Caco-2 (cell line): ENCODE results near the gene EPS15. TPM values are rescaled to one million over a fixed set of nuclear protein-coding genes. Genes with fewer than 3 reads are reported as not detected.
"Not testable (repeated sequence)": the region's sequence is repeated elsewhere in the genome, so short reads cannot be mapped to it uniquely, and the experiment has no call there.

ENCODE experiments used
- BruUV-seq: library from RNA; stranded (reverse); fragments of 400-500 nt; replicated peaks from 2 replicates; lab custom pipeline; 2021; lab: Mats Ljungman, UMichigan
- CTCF ChIA-PET: fragments of 300-600 bp; sonication (Branson Sonifier 250); formaldehyde crosslinking; loops from one replicate; lab custom pipeline; 2022; ENCODE audit warnings: antibody characterized with exemption; lab: Charles Lee
- POLR2A ChIA-PET: fragments of 300-600 bp; sonication (Branson Sonifier 250); formaldehyde crosslinking; loops from one replicate; lab custom pipeline; 2022; ENCODE audit warnings: antibody characterized with exemption; lab: Charles Lee
- DNase-seq, 2 experiments: peaks; one replicate each; pipeline versions ENCODE4 v3.0.0 to v3.0.0-alpha.2; 2020 to 2022
- H3K27me3 ChIP-seq: replicated peaks from 2 replicates; pipeline ENCODE4 v1.6.0; 2011; ENCODE audit warnings: low read length; ENCODE audit not compliant: control insufficient read depth, insufficient read depth
- H3K36me3 ChIP-seq: 2 replicates; pipeline ENCODE4 v1.5.1; 2011; ENCODE audit warnings: low read length; ENCODE audit not compliant: control insufficient read depth, insufficient read depth
- H3K4me1 ChIP-seq: fragments of 250-450 bp; sonication (Bioruptor Pico); 2 replicates; pipeline ENCODE4 v1.5.1; 2020; ENCODE audit warnings: mild to moderate bottlenecking
- H3K4me3 ChIP-seq: 2 replicates; pipeline ENCODE4 v1.5.1; 2011; ENCODE audit warnings: low read depth, mild to moderate bottlenecking, control low read depth, low read length
- H3K9me3 ChIP-seq: fragments of 250-450 bp; sonication (Bioruptor Pico); 2 replicates; pipeline ENCODE4 v1.5.1; 2020; ENCODE audit warnings: mild to moderate bottlenecking, moderate library complexity
- H3K27ac Mint-ChIP-seq: one replicate; pipeline ENCODE4 v1.8.0; 2022; ENCODE audit warnings: mixed read lengths; ENCODE audit not compliant: unreplicated experiment
- H3K27me3 Mint-ChIP-seq: one replicate; pipeline ENCODE4 v1.8.0; 2022; ENCODE audit warnings: mixed read lengths; ENCODE audit not compliant: insufficient read depth, unreplicated experiment
- H3K36me3 Mint-ChIP-seq: one replicate; pipeline ENCODE4 v1.8.0; 2022; ENCODE audit warnings: mild to moderate bottlenecking, mixed read lengths; ENCODE audit not compliant: insufficient read depth, unreplicated experiment
- H3K4me1 Mint-ChIP-seq: one replicate; pipeline ENCODE4 v1.8.0; 2022; ENCODE audit warnings: low read depth, mixed read lengths; ENCODE audit not compliant: unreplicated experiment
- H3K4me3 Mint-ChIP-seq: one replicate; pipeline ENCODE4 v1.8.0; 2022; ENCODE audit warnings: mild to moderate bottlenecking, moderate library complexity, mixed read lengths; ENCODE audit not compliant: unreplicated experiment
- H3K9me3 Mint-ChIP-seq: one replicate; pipeline ENCODE4 v1.8.0; 2022; ENCODE audit warnings: mixed read lengths; ENCODE audit not compliant: unreplicated experiment
- CTCF ChIP-seq, 2 experiments: fragments of 200-600 bp in 1 of 2; IDR thresholded peaks; 1 replicate in 1 of 2; 2 replicates in 1 of 2; pipeline versions ENCODE4 v1.5.1 to v1.8.0; 2011 to 2022; ENCODE audit warnings: antibody characterized with exemption in 1 of 2, control low read depth in 1 of 2, inconsistent platforms in 1 of 2, low read depth in 1 of 2, low read length in 1 of 2, mild to moderate bottlenecking in 1 of 2, moderate library complexity in 1 of 2; ENCODE audit not compliant: insufficient read depth in 1 of 2, severe bottlenecking in 1 of 2, unreplicated experiment in 1 of 2
- intact Hi-C: fragments of 100-400 bp; cut with micrococcal nuclease; formaldehyde crosslinking; loops from one replicate; pipeline ENCODE4 v1.10.0; 2022; ENCODE audit not compliant: unreplicated experiment
- total RNA-seq: library from RNA; stranded (reverse); gene quantifications from 2 replicates; pipeline ENCODE4 v1.2.3, GENCODE V29; 2022

The EPS15 gene
- total RNA-seq, 1 experiment from 2014 or later, result 41.5 TPM

GRCh38 chr1:51439053-51439452 lies 80.0 kb downstream of the EPS15 start:
- no peak overlapping the region for H3K4me3 ChIP-seq
- intact Hi-C loops, result no loop called here
- ChIA-PET POLR2A (no interaction called here), CTCF (no interaction called here)
- H3K27me3 ChIP-seq, result no peaks in the 10 kb centered on the region
- Mint-ChIP-seq H3K4me1 (no peaks in the 10 kb centered on the region), H3K4me3 (no peak overlapping the region), H3K9me3 (no peaks in the 10 kb centered on the region), H3K27ac (no peak overlapping the region), H3K27me3 (no peaks in the 10 kb centered on the region), H3K36me3 (peaks cover 16% of the 10 kb centered on the region)
- no peak for TF ChIP-seq CTCF (IDR thresholded peaks at IDR 0.05; ENCODE audit: insufficient read depth in 1 of 2, low read depth in 1 of 2, low read length in 1 of 2, severe bottlenecking in 1 of 2, unreplicated experiment in 1 of 2)
- H3K36me3 ChIP-seq, result no peaks in the 10 kb centered on the region
- no peak for DNase-seq
- H3K9me3 ChIP-seq, result no peaks in the 10 kb centered on the region
- no TSS peak for BruUV-seq
- H3K4me1 ChIP-seq, result no peaks in the 10 kb centered on the region

GRCh38 chr1:51437391-51437790 lies 81.7 kb downstream of the EPS15 start:
- H3K9me3 Mint-ChIP-seq, intact Hi-C loops, CTCF ChIA-PET, H3K36me3 ChIP-seq, BruUV-seq, H3K4me3 ChIP-seq, H3K4me3 Mint-ChIP-seq, H3K27ac Mint-ChIP-seq, H3K27me3 ChIP-seq, H3K27me3 Mint-ChIP-seq, H3K4me1 ChIP-seq, POLR2A ChIA-PET, DNase-seq, H3K4me1 Mint-ChIP-seq, H3K9me3 ChIP-seq: not testable (repeated sequence)
- H3K36me3 Mint-ChIP-seq, result peaks cover 17% of the 10 kb centered on the region

- DNase-seq, result no peak
- H3K4me1 Mint-ChIP-seq, result no peaks in the 10 kb centered on the region
- BruUV-seq, result no TSS peak
- H3K36me3 Mint-ChIP-seq, result peaks cover 17% of the 10 kb centered on the region
- Histone ChIP-seq H3K4me1 (no peaks in the 10 kb centered on the region), H3K27me3 (no peaks in the 10 kb centered on the region), H3K9me3 (no peaks in the 10 kb centered on the region), H3K36me3 (no peaks in the 10 kb centered on the region), H3K4me3 (no peak overlapping the region)
- no peak overlapping the region for H3K4me3 Mint-ChIP-seq
- intact Hi-C loops, result no loop called here
- POLR2A ChIA-PET, result no interaction called here
- TF ChIP-seq CTCF (IDR thresholded peaks at IDR 0.05; ENCODE audit: insufficient read depth in 1 of 2, low read depth in 1 of 2, low read length in 1 of 2, severe bottlenecking in 1 of 2, unreplicated experiment in 1 of 2), result no peak
- peak overlapping the region; percentile 11 for H3K27ac Mint-ChIP-seq
- no peaks in the 10 kb centered on the region for H3K9me3 Mint-ChIP-seq
- CTCF ChIA-PET, result interaction anchor here (0.6 kb wide), 1 partner anchor 134 kb away, joined by 3 read pairs; no protein-coding TSS in a partner anchor
- no peaks in the 10 kb centered on the region for H3K27me3 Mint-ChIP-seq
Measured at GRCh38 chr1:51435878-51436277, 83.2 kb downstream of the EPS15 start.
